Stimulated activated naive CD8-positive, alpha-beta T cell treated with anti-CD3 and anti-CD28 coated beads, Interleukin-15, Interleukin-2, amounts not matched to agents 100 U/mL and 50 U/mL, for 24 hours (primary cell): ENCODE measurements around the gene IL1F10.

Experiments used
- ATAC-seq: fragments of 150-1000 bp; cut with Tn5 transposase; one replicate; pipeline ENCODE4 v1.10.0; 2021
- DNase-seq: peaks from one replicate; pipeline ENCODE4 v3.0.0; 2021

Gene IL1F10

DNA sequence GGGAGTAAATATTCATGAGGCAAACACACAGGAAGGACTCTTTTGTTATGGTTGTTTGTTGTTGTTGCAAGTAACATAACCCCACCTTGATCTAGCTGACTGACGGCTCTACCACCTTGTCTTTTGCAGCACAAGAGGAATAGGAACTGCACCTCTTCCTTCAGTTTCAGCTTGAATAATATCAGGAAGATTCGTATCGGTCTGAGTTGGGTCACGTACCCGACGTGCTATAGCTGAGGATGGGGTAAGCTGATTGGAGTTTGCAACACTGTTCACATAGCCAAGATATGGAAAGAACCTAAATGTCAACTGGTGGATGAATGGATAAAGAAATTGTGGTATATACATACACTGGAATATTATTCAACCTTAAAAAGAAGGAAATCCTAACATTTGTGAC, 45.1 kb downstream of the IL1F10 start:
- ATAC-seq: no peak
- no peak for DNase-seq

DNA sequence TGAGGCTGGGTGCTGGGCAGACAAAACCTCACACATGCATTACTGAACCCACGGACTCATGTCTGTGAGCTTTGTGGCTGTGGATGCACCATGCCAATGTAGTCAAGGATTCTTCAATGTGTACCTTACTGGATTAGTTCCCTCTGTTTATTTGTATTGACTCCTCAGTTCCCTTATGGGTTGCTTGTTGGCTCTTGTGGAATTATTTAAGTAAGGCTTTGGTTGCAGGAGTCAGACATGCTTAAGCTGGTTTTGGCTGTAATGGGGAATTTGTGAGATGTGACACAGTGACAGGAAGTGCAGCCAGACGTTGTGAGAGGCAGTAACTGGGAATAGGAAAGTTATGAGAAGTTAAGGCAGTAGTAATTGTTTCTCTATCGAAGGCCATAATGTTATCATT, 46.0 kb downstream of the IL1F10 start:
- no peak for ATAC-seq

GRCh38 chr2:113114224-113114945, 46.6 kb downstream of the IL1F10 start:
- DNase-seq (no peak), ATAC-seq (no peak)

More for the DNA sequence above, 46.0 kb downstream of the IL1F10 start:
- DNase-seq: no peak

GRCh38 chr2:113114996-113115395, 47.2 kb downstream of the IL1F10 start:
- DNase-seq (no peak), ATAC-seq (no peak)

GRCh38 chr2:113116100-113116958, 48.6 kb downstream of the IL1F10 start:
- ATAC-seq: peak; percentile 47
- peak; percentile 32 for DNase-seq

GRCh38 chr2:113117541-113118262, 49.9 kb downstream of the IL1F10 start:
- DNase-seq: peak; percentile 55
- peak; percentile 87 for ATAC-seq

DNA sequence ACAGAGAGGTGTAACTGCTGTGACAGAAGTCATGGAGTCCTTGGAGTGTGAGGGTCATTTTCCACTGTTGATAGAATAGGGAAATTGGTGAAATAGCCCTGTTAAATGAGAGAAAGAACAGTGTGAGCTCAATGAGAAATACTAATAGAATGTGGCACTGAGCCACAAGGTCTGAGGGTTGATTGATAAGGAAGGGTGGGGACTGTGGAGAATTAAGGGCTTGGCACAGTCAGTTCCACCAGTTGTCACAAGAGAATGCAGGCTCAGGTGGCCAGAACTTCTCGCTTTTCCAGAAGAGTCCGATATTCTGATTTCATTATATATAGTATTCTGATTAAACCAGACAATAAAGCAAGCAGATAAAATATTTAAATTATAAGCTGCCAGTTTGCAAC, 50.5 kb downstream of the IL1F10 start:
- no peak for DNase-seq
- no peak for ATAC-seq

GRCh38 chr2:113119111-113119510, 51.3 kb downstream of the IL1F10 start:
- DNase-seq (no peak), ATAC-seq (no peak)

GRCh38 chr2:113120861-113121260, 53.1 kb downstream of the IL1F10 start:
- ATAC-seq (no peak), DNase-seq (no peak)

DNA sequence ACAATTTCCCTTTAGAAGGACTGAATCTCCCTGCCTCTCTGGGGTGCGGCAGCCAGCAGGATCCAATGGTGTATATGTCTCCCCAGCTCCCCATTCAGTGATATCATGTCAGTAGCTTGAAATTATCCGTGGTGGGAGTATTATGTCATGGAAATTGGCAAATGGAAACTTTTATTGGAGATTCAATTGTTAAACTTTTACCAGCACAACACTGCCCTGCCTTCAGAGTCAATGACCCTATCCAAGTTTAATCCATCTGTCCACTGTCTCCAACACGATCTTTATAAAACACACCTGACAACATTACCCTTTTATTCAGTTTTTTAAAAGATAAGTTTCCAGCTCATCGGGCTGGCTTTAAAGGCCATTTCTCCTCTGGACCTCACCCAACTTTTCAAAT, 54.6 kb downstream of the IL1F10 start:
- no peak for ATAC-seq

GRCh38 chr2:113123726-113124125, 56.0 kb downstream of the IL1F10 start:
- DNase-seq (no peak), ATAC-seq (peak; percentile 6)

More for the DNA sequence above, 54.6 kb downstream of the IL1F10 start:
- no peak for DNase-seq

DNA sequence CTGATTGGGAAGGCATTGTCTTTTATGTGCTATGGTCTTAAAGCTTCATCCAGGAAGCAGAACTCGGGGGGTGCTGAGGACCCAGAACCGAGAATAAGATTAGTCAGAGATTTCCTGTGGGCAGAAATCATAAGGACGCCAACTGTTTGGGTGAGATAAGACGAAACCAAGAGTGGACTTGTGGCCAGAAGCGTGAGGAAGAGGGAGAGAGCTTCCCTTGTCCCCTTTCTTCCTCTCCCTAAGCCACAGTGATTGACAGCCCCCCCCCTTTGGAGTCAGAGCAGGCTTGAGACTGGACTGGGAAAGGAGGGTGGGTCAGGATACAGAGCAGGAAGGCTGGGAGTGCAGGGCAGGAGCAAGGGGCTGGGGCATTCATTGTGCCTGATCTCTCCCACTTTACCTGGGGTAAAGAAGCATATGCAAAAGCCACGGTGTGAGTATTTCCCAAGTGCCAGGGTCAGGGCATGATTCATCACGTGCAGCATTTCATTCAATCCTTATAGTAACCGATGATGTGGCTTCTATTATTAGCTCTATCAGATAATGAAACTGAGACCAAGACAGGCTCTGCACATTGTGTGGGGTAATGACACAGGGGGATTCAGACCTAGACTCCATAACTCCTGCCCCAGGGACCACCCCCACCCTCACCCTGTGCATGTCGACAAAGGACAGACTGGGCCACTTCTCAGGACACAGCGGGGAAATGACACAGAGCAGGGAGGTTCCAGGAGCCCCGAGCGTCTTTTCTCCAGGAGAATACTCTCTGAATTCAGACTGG, 56.6 kb downstream of the IL1F10 start:
- ATAC-seq (peak; percentile 66), DNase-seq (peak; percentile 24)
